HepG2 (cell line): ENCODE data around the gene CNNM2. TPM values are rescaled to one million over a fixed set of nuclear protein-coding genes. Genes with fewer than 3 reads are reported as not detected.

ENCODE experiments used
- ATAC-seq: fragments of 200-7000 bp; cut with Tn5 transposase; 3 replicates; pipeline ENCODE4 v1.9.1; 2020; ENCODE audit warnings: mild to moderate bottlenecking, moderate library complexity
- BruUV-seq: library from RNA; stranded (reverse); fragments of 400-500 nt; replicated peaks from 2 replicates; lab custom pipeline; 2021; lab: Mats Ljungman, UMichigan
- CTCF ChIA-PET: fragments of 300-600 bp; formaldehyde crosslinking; extraction: SDS; loops from one replicate; lab custom pipeline; 2021; ENCODE audit warnings: low total read pairs, inconsistent platforms, low intra/inter-chr PET ratio; lab: Yijun Ruan, JAX
- POLR2A ChIA-PET: fragments of 350-600 bp; sonication (Branson Sonifier 250); formaldehyde crosslinking; loops from one replicate; lab custom pipeline; 2020; ENCODE audit warnings: antibody characterized with exemption, inconsistent platforms; lab: Yijun Ruan, JAX
- DNase-seq: peaks from one replicate; pipeline ENCODE4 v3.0.0-alpha.2; 2015; ENCODE audit warnings: low spot score
- FAIRE-seq: peaks from 3 replicates; lab custom pipeline; 2011; peaks lifted over from hg19 to GRCh38; lab: Jason Lieb, UNC
- H2AFZ ChIP-seq: one replicate; pipeline ENCODE4 v1.6.1; 2011; ENCODE audit warnings: low read length, inconsistent platforms
- H3K27ac ChIP-seq: fragments of 300-600 bp; 3 replicates; pipeline ENCODE4 v1.8.0; 2011; ENCODE audit warnings: mixed run types, mild to moderate bottlenecking, mixed read lengths, low read length, inconsistent platforms; ENCODE audit not compliant: insufficient read depth; ENCODE audit errors: extremely low read length
- H3K27me3 ChIP-seq, 2 experiments: fragments of 200-600 bp in 1 of 2; 2 replicates in 1 of 2; 3 replicates in 1 of 2; pipeline versions ENCODE4 v1.6.0 to v1.8.0; 2011; ENCODE audit warnings: low read length in 2 of 2, mild to moderate bottlenecking in 2 of 2, moderate library complexity in 2 of 2, inconsistent platforms in 1 of 2; ENCODE audit not compliant: insufficient read depth in 2 of 2, control insufficient read depth in 1 of 2
- H3K36me3 ChIP-seq, 2 experiments: fragments of 200-600 bp in 1 of 2; replicated peaks in 1 of 2; 2 replicates in 1 of 2; 3 replicates in 1 of 2; pipeline versions ENCODE4 v1.5.1 to v1.8.0; 2011; ENCODE audit warnings: low read length in 2 of 2, inconsistent platforms in 1 of 2; ENCODE audit not compliant: insufficient read depth in 2 of 2, control insufficient read depth in 1 of 2
- H3K4me1 ChIP-seq: 2 replicates; pipeline ENCODE4 v1.5.1; 2012; ENCODE audit warnings: low read length, inconsistent platforms; ENCODE audit not compliant: insufficient read depth
- H3K4me2 ChIP-seq: 2 replicates; pipeline ENCODE4 v1.6.0; 2011; ENCODE audit warnings: low read depth, low read length, inconsistent platforms
- H3K4me3 ChIP-seq, 3 experiments: fragments of 200-600 bp in 1 of 3; sonication (generic), shearing (Covaris generic) in 1 of 3; replicated peaks in 1 of 3; 2 replicates each; pipeline ENCODE4 v1.5.1; 2011 to 2016; ENCODE audit warnings: low read length in 3 of 3, inconsistent platforms in 2 of 3, low read depth in 2 of 3, mild to moderate bottlenecking in 2 of 3, control low read depth in 1 of 3, mixed read lengths in 1 of 3; ENCODE audit not compliant: insufficient read depth in 1 of 3
- H3K79me2 ChIP-seq: one replicate; pipeline ENCODE4 v1.6.1; 2011; ENCODE audit warnings: low read length, inconsistent platforms; ENCODE audit not compliant: insufficient read depth
- H3K9ac ChIP-seq: 2 replicates; pipeline ENCODE4 v1.6.0; 2011; ENCODE audit warnings: mild to moderate bottlenecking, low read depth, low read length, inconsistent platforms; ENCODE audit not compliant: insufficient read depth
- H3K9me3 ChIP-seq: 2 replicates; pipeline ENCODE4 v1.5.1; 2012; ENCODE audit warnings: mild to moderate bottlenecking, low read length
- H4K20me1 ChIP-seq: 2 replicates; pipeline ENCODE4 v1.6.0; 2011; ENCODE audit warnings: inconsistent platforms, mild to moderate bottlenecking, low read length, moderate library complexity; ENCODE audit not compliant: insufficient read depth
- ADNP ChIP-seq: sonication (generic); formaldehyde crosslinking; IDR thresholded peaks from 2 replicates; pipeline ENCODE4 v1.4.0; 2020; ENCODE audit warnings: missing genetic modification reagents
- FIP1L1 ChIP-seq: fragments of 200-400 bp; formaldehyde crosslinking; IDR thresholded peaks from 2 replicates; pipeline ENCODE4 v1.6.1; 2018; ENCODE audit warnings: low read depth, mild to moderate bottlenecking, low read length, moderate library complexity, borderline replicate concordance; ENCODE audit not compliant: insufficient read depth
- GABPA ChIP-seq, 2 experiments: IDR thresholded peaks; 2 replicates each; pipeline ENCODE4 v1.6.1; 2011 to 2016; ENCODE audit warnings: low read depth in 2 of 2, low read length in 1 of 2, missing biosample characterization in 1 of 2, missing genetic modification characterization in 1 of 2
- JDP2 ChIP-seq: sonication (generic); formaldehyde crosslinking; IDR thresholded peaks from 2 replicates; pipeline ENCODE4 v1.8.1; 2022; ENCODE audit warnings: missing genetic modification reagents, borderline replicate concordance
- NKX3-1 ChIP-seq: sonication (generic); formaldehyde crosslinking; IDR thresholded peaks from 2 replicates; pipeline ENCODE4 v1.5.0; 2020; ENCODE audit warnings: missing genetic modification reagents
- NR2F6 ChIP-seq, 2 experiments: IDR thresholded peaks; 2 replicates each; pipeline ENCODE4 v1.6.1; 2016; ENCODE audit warnings: antibody characterized with exemption in 1 of 2, mild to moderate bottlenecking in 1 of 2
- PHF8 ChIP-seq: sonication (generic); formaldehyde crosslinking; IDR thresholded peaks from 2 replicates; pipeline ENCODE4 v1.5.0; 2020; ENCODE audit warnings: missing genetic modification reagents
- SIX4 ChIP-seq: sonication (generic); formaldehyde crosslinking; IDR thresholded peaks from 2 replicates; pipeline ENCODE4 v1.4.0; 2020; ENCODE audit warnings: missing genetic modification reagents
- SRY ChIP-seq: sonication (generic); formaldehyde crosslinking; IDR thresholded peaks from 2 replicates; pipeline ENCODE4 v1.8.0; 2022; ENCODE audit warnings: mild to moderate bottlenecking, missing genetic modification reagents
- ZFP37 ChIP-seq: sonication (generic); formaldehyde crosslinking; IDR thresholded peaks from 2 replicates; pipeline ENCODE4 v1.4.0; 2020; ENCODE audit warnings: missing genetic modification reagents, borderline replicate concordance
- ZNF253 ChIP-seq: sonication (generic); formaldehyde crosslinking; IDR thresholded peaks from 2 replicates; pipeline ENCODE4 v1.8.0; 2022; ENCODE audit warnings: mild to moderate bottlenecking, missing genetic modification reagents, borderline replicate concordance
- ZNF3 ChIP-seq: IDR thresholded peaks from 2 replicates; pipeline ENCODE4 v1.7.0; 2017; ENCODE audit warnings: inconsistent platforms
- ZNF552 ChIP-seq: sonication (generic); formaldehyde crosslinking; IDR thresholded peaks from 2 replicates; pipeline ENCODE4 v1.9.0; 2022; ENCODE audit warnings: missing genetic modification reagents, mild to moderate bottlenecking, borderline replicate concordance
- WGBS: methylation state at CpG from one replicate; pipeline ENCODE4 v1.1.6; 2017; ENCODE audit warnings: low lambda C conversion rate; 5-methylcytosine and 5-hydroxymethylcytosine counted together
- in situ Hi-C: cut with HindIII; loops from 2 replicates; pipeline ENCODE4 v1.10.0; 2017; ENCODE audit warnings: low pct_unique_long_range_greater_than_20kb; ENCODE audit not compliant: extremely low pct_ligation_motif_present
- intact Hi-C: fragments of 100-400 bp; cut with micrococcal nuclease; formaldehyde crosslinking; loops from one replicate; pipeline ENCODE4 v1.10.0; 2022; ENCODE audit not compliant: unreplicated experiment
- polyA plus RNA-seq, 8 experiments: library from polyadenylated mRNA; depleted of rRNA in 3 of 8; stranded (reverse) in 7 of 8; unstranded in 1 of 8; fragments of >200 nt; fragmentation: Illumina TruSeq in 4 of 8; extraction: Trizol in 4 of 8; gene quantifications; 2 replicates each; pipeline versions ENCODE4 v1.2.1 to v1.2.3, GENCODE V29; 2011 to 2016; ENCODE audit warnings: low read depth in 4 of 8, missing spikeins in 1 of 8, mixed read lengths in 1 of 8; ENCODE audit not compliant: insufficient read depth in 1 of 8
- total RNA-seq, 5 experiments: library from RNA; depleted of rRNA; stranded (reverse); fragments of >200 nt; fragmentation: Illumina TruSeq; extraction: Trizol; gene quantifications; 2 replicates each; pipeline ENCODE4 v1.2.3, GENCODE V29; 2016; ENCODE audit warnings: low read depth in 1 of 5
- TF ChIP-seq, protein P1 (sequence below): sonication (generic); formaldehyde crosslinking; IDR thresholded peaks from 2 replicates; pipeline ENCODE4 v1.5.0; 2020; ENCODE audit warnings: missing genetic modification reagents
- TF ChIP-seq, protein P2 (sequence below): sonication (generic); formaldehyde crosslinking; IDR thresholded peaks from 2 replicates; pipeline ENCODE4 v1.8.1; 2023; ENCODE audit warnings: mild to moderate bottlenecking, missing genetic modification reagents
- TF ChIP-seq, protein P3 (sequence below): sonication (generic); formaldehyde crosslinking; IDR thresholded peaks from 2 replicates; pipeline ENCODE4 v1.5.1; 2020; ENCODE audit warnings: mild to moderate bottlenecking, missing genetic modification reagents

Gene CNNM2
- total and polyA plus RNA-seq, 2 of the 13 experiments (the other 11 are each of a cell fraction or from before 2014, with no cell fraction given), result 7.1 to 9.0 TPM

DNA sequence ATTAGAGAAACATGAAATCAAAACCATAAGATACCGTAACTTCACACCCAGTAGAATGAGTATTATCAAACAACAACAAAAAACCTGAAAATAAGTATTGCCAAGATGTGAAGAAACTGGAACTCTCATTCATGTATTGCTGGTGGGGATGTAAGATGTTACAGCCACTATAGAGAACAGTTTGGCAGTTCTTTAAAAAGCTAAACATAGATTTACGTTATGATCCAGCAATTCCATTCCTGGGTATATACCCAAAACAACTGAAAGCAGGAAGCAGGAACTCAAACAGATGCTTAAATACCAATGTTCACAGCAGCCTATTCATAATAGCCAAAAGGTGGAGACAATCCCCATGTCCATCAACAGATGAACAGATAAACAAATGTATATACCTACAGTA, 202.5 kb downstream of the CNNM2 start (continued):
- no peak for TF ChIP-seq PHF8

DNA sequence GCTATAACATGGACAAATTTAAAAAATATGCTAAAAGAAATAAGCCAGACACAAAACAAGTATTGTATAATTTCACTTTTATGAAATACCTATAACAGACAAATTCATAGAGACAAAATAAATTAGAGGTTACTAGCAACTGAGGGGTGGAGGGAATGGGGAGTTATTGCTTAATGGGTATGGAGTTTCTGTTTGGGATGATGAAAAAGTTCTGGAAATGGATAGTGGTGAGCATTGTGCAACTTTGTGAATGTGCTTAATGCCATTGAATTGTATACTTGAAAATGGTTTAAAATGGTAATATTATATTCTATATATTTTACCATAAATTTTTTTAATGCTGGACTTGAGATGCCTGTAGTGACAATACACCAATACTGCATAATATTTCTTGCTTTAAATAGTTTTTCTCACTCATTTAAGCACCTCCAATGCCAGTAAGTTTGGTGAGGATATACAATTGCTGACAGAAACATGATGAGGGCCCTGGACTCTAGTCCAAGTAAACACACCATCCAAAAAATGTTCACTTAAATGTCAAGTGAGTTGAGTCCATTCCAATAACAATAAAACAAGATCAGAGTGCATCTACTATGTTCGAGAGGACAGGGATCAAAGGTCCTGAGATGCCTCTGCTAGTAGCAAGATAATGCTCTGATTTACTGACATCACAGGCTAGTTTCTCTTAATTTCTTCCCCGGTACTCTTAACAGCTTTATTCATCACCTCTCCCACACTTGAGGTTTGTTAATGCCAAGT, 203.1 kb downstream of the CNNM2 start:
- in situ Hi-C loops (loop anchor here (10.0 kb wide), 1 partner anchor 124 kb away; the partner anchor contains the start of gene RPEL1), intact Hi-C loops (no loop called here)
- POLR2A ChIA-PET, result interaction anchor here (3.6 kb wide), 1 partner anchor 71 kb away, joined by 10 read pairs; the partner anchor contains the start of gene NT5C2
- peaks cover 0 to 3% of the 10 kb centered on the region in 2 experiments; a peak in 2 of 5 replicates for H3K36me3 ChIP-seq
- CTCF ChIA-PET, result no interaction called here
- WGBS, result 0% methylated on average over 2 of the region's 2 CpGs
- no peaks in the 10 kb centered on the region for H3K27me3 ChIP-seq
- ATAC-seq, result peak; percentile 95
- H2AFZ ChIP-seq, result no peak overlapping the region
- peak overlapping the region; percentile 45 for H3K4me2 ChIP-seq
- peak; percentile 92 for DNase-seq
- H3K27ac ChIP-seq, result peak overlapping the region; percentile 60
- H4K20me1 ChIP-seq, result no peaks in the 10 kb centered on the region
- H3K79me2 ChIP-seq, result peaks cover 49% of the 10 kb centered on the region
- H3K9ac ChIP-seq, result no peak overlapping the region
- FAIRE-seq, result peak; percentile 64
- peaks cover 95% of the 10 kb centered on the region for H3K4me1 ChIP-seq
- peak overlapping the region in 1 of 3 experiments; percentile 17; a peak in 2 of 6 replicates for H3K4me3 ChIP-seq
- BruUV-seq, result no TSS peak
- no peaks in the 10 kb centered on the region for H3K9me3 ChIP-seq
- TF ChIP-seq ZNF253 (no peak), ZNF3 (CRISPR knock-in tag) (peak; percentile 97), ZNF552 (no peak), JDP2 (CRISPR knock-in tag) (no peak), SIX4 (CRISPR knock-in tag) (peak; percentile 69; the same call in 1 of the 2 replicates), GABPA (IDR thresholded peaks at IDR 0.05; ENCODE audit: low read depth, low read length) (no peak), GABPA (CRISPR knock-in tag; IDR thresholded peaks at IDR 0.05; ENCODE audit: low read depth) (no peak), ADNP (no peak), FIP1L1 (no peak), NKX3-1 (no peak), ZFP37 (CRISPR knock-in tag) (no peak), SRY (CRISPR knock-in tag) (no peak), NR2F6 (IDR thresholded peaks at IDR 0.05) (peak; percentile 61), NR2F6 (CRISPR knock-in tag; IDR thresholded peaks at IDR 0.05) (peak; percentile 82)
- TF ChIP-seq, protein P1, sequence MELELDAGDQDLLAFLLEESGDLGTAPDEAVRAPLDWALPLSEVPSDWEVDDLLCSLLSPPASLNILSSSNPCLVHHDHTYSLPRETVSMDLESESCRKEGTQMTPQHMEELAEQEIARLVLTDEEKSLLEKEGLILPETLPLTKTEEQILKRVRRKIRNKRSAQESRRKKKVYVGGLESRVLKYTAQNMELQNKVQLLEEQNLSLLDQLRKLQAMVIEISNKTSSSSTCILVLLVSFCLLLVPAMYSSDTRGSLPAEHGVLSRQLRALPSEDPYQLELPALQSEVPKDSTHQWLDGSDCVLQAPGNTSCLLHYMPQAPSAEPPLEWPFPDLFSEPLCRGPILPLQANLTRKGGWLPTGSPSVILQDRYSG (CRISPR knock-in tag), result no peak
- TF ChIP-seq, protein P2, sequence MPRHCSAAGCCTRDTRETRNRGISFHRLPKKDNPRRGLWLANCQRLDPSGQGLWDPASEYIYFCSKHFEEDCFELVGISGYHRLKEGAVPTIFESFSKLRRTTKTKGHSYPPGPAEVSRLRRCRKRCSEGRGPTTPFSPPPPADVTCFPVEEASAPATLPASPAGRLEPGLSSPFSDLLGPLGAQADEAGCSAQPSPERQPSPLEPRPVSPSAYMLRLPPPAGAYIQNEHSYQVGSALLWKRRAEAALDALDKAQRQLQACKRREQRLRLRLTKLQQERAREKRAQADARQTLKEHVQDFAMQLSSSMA (CRISPR knock-in tag), result no peak
- TF ChIP-seq, protein P3, sequence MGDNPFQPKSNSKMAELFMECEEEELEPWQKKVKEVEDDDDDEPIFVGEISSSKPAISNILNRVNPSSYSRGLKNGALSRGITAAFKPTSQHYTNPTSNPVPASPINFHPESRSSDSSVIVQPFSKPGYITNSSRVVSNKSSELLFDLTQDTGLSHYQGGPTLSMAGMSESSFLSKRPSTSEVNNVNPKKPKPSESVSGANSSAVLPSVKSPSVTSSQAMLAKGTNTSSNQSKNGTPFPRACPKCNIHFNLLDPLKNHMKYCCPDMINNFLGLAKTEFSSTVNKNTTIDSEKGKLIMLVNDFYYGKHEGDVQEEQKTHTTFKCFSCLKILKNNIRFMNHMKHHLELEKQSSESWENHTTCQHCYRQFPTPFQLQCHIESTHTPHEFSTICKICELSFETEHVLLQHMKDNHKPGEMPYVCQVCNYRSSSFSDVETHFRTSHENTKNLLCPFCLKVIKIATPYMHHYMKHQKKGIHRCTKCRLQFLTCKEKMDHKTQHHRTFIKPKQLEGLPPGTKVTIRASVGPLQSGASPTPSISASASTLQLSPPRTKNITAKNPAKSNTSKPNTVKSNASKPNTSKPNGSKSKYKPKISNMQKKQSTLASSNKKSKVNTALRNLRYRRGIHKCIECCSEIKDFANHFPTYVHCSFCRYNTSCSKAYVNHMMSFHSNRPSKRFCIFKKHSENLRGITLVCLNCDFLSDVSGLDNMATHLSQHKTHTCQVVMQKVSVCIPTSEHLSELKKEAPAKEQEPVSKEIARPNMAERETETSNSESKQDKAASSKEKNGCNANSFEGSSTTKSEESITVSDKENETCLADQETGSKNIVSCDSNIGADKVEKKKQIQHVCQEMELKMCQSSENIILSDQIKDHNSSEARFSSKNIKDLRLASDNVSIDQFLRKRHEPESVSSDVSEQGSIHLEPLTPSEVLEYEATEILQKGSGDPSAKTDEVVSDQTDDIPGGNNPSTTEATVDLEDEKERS (CRISPR knock-in tag), result no peak
